ENCODE results near the gene PLSCR3.
"Not testable (repeated sequence)": the region's sequence is repeated elsewhere in the genome, so short reads cannot be mapped to it uniquely, and the experiment has no call there.

PLSCR3 gene

GRCh38 chr17:7379134-7379533, 15.2 kb downstream of the PLSCR3 start:
- no peak for DNase-seq

GRCh38 chr17:7374353-7374752, 20.0 kb downstream of the PLSCR3 start:
- no peak for DNase-seq

GRCh38 chr17:7370853-7371252, 23.5 kb downstream of the PLSCR3 start:
- DNase-seq = no peak

DNA sequence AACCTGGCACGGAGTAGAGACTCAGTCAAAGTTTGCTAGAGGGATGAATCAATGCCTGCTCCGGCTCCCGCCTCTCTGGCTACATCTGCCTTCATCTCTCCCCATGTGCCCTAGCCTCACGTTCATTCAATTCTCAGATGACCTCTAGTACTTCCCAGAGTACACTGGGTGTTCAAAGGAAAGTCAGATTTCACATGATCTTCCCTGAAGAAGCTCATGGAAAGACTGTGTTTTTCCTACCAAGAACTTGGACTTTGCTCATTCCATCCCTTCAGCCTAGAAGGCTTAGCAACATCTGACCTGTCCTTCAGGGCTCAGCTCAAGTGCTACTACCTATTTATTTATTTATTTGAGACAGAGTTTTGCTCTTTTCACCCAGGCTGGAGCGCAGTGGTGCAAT, 24.5 kb downstream of the PLSCR3 start:
- no peak for DNase-seq

GRCh38 chr17:7368599-7368994, 25.7 kb downstream of the PLSCR3 start:
- not testable (repeated sequence) for DNase-seq

DNA sequence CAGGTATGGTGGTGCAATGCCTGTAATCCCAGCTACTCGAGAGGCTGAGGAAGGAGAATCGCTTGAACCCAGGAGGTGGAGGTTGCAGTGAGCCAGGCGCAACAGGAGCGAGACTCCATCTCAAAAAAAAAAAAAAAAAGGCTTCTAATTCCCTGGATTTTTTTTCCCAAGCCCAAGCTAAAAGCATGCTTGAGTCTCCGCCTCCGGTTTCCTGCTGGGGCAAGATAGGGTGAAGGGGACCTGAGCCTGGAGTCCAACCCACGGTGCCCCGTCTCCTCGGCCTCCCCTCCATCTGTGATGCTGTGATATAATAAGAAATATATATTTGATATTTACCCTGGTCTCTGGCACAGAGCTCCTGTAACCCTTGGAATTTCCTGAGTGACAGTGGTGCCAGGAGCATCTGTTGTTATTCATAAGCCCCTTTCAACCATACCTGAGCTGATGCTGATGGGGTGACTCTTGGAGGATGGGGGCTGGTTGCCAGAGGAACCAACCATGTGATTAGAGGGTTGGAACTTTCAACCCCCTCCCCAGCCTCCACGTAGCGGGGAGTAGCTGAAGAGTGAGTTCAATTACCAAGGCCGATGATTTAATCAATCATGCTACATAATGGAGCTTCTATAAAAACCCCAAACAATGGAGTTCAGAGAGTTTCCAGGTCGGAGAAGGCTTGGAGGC, 26.3 kb downstream of the PLSCR3 start:
- no peak for DNase-seq

GRCh38 chr17:7367083-7367482, 27.2 kb downstream of the PLSCR3 start:
- no peak for DNase-seq

DNA sequence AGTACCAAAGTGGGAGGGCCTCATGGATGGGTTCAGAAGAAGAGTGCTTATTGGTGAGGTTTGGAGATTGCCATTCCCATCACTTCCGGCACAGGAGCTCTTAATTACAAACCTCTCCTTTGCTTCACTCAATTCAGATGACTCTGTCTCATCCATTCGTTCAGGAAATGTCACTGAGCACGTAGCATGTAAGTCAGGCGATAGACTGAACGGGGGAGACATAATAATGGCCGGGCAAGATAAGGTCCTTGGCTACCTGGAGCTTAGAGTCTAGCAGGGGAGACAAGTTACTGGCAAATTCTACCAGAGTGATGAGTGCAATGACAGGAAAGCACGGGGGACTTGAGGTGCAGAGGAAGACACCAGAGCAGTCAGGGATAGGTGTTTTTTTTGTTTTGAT, 28.4 kb downstream of the PLSCR3 start:
- not testable (repeated sequence) for DNase-seq

DNA sequence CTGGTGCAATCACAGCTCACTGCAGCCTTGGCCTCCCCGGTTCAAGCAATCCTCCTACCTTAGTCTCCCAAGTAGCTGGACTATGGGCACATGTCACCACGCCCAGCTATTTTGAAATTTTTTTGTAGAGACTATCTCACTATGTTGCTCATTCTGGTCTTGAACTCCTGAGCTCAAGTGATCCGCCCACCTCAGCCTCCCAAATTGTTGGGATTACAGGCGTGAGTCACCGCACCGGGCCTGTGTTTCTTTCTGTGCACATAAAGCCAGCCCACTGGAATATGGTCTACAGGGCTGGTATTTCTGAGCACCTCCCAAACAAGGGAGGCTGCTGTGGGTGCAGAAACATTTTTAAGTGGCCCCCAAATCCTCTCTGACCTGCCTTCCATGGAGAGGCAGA, 31.0 kb downstream of the PLSCR3 start:
- no peak for DNase-seq

GRCh38 chr17:7361906-7362305, 32.4 kb downstream of the PLSCR3 start:
- no peak for DNase-seq

DNA sequence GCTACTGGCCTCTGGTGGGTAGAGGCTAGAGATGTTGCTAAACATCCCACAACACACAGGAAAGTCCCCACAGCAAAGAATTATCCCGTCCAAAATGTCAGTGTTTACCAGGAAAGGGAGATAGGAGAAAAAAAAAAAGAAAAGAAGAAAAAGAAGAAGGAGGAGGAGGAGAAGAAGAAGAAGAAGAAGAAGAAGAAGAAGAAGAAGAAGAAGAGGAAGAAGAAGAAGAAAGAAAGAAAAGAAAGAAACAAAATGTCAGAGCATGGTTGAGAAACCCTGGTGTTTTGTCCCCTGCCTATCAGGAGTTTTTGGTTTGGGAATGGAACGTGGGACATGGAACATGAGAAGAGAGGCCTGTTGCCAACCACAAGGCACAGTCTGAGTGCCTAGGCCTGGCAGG, 36.9 kb downstream of the PLSCR3 start:
- no peak for DNase-seq

DNA sequence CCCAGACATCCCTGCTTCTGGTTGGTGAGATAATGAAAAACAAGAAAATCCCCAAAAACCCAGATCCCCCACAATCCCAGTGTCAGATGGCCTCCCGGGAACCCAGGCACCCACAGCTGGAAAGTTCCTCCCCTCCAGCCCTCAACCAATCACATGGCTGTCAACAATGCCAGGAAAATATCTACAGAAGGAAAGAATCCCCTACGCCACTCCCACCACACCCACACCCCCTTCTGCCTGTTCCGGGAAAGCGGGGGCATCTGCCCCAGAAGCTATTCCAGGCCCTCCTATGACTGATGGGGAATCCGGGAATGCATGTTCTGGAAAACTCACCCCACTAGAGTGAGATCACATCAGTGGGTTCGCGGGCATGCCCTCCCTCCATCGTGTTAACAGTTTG, 37.6 kb downstream of the PLSCR3 start:
- no peak for DNase-seq

DNA sequence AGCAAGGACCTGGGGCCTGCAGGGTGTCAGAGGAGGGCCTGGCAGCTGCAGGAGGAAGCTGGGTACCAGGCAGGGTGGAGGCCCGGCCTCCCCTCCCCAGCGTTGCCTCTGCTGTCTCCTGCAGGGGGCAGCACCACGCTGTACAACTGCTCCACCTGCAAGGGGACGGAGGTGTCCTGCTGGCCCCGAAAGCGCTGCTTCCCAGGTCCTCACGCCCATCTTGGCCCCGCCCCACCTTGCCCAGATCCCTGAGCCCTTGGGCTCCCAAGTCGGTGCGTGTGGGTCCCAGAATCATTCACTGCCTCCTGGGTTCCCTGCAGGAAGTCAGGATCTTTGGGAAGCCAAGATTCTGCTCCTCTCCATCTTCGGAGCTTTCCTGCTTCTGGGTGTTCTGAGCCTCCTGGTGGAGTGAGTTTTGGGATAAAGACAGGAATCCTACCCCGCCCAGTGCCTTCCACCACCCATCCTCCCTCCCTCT, 38.2 kb downstream of the PLSCR3 start:
- peak; percentile 86 for DNase-seq

DNA sequence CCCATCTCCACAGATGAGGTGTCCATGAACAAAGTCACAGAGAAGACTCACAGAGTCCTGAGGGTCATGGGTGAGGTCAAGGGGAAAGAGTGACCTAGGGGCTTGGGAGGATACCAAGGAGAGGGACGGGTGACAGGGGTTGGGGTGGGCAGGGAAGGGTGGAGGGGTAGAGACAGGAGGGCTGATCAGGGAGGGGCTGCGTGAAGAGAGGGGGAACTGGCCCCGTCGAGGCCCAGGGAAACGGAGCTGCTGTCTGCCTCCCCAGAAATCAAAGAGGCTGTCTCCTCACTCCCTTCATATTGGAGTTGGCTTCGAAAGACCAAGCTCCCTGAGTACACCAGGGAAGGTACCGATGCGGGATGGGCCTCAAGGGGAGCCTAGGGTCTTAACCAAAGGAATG, 38.8 kb downstream of the PLSCR3 start:
- no peak for DNase-seq

GRCh38 chr17:7355053-7355452, 39.3 kb downstream of the PLSCR3 start, which contains the start of gene TMEM95:
Gene TMEM95, plus strand, starts transcription at chr17:7355156. Its CDS starts 49 bp downstream, at chr17:7355205.
- DNase-seq = peak; percentile 39

GRCh38 chr17:7354262-7354843, 40.0 kb downstream of the PLSCR3 start:
- DNase-seq = peak; percentile 55

DNA sequence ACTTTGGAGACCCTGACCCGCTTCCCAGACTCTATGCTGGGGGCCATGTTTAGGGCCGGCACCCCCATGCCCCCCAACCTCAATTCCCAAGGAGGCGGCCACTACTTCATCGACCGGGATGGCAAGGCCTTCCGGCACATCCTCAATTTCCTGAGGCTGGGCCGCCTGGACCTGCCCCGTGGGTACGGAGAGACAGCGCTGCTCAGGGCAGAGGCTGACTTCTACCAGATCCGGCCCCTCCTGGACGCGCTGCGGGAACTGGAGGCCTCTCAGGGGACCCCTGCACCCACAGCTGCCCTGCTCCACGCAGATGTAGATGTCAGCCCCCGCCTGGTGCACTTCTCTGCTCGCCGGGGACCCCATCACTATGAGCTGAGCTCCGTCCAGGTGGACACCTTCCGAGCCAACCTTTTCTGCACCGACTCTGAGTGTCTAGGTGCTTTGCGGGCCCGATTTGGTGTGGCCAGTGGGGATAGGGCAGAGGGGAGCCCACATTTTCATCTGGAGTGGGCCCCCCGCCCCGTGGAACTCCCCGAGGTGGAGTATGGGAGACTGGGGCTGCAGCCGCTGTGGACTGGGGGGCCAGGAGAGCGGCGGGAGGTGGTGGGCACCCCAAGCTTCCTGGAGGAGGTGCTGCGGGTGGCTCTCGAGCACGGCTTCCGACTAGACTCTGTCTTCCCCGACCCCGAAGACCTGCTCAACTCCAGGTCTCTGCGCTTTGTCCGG, 41.3 kb downstream of the PLSCR3 start:
- DNase-seq = no peak

DNA sequence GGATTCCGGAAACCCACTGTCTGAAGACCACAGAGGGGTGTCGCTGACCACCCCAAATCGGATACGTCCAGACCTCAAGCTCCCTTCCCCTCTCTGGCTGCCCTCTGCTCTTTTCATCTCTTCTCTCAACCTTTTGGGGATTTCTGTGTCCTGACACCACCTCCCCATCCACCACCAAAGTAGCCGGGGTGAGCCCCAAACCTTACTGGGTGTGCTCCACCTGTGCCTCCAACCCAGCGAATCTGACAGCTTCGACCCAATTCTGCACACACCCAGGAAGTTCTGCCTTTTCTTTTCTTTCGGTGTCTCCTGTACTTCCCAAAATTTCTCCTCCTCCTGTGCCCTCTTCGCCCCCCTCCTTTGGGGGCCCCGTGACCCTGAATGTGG, 41.8 kb downstream of the PLSCR3 start:
- no peak for DNase-seq

- DNase-seq = peak; percentile 94
Measured at GRCh38 chr17:7351665-7352502, 42.4 kb downstream of the PLSCR3 start, which contains the start of gene KCTD11. Gene KCTD11, plus strand, starts transcription at chr17:7352162.

DNA sequence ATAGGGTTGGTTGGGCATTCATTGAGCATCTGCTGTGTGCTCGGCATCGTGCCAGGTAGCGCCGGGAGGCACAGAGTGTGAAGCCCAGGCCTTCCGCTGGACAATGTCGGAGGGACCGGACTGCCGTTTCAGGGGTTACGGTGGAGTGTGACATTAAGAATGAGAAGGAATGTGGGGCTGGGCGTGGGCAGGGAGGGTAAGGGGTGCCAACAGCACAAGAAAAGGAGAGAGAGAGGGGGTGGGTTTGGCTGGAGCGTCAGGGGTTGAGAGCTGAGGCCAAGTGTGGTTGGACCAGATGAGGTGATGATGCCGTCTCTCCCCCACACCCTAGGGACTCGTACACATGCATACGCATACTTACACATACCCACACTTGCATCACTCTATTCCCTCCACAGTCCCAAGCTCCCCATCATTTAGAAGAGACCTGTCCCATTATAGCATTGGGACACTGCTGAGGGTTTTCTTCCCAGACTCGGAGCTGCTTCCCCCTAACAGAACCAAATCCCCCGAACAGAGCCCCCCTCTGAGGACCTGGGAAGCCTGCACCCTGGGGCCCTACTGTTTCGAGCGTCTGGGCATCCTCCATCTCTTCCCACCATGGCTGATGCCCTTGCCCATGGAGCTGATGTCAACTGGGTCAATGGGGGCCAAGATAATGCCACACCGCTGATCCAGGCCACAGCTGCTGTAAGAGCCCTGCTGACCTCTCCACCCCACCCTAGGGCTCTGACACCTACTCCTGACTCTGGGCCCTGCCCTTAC, 45.7 kb downstream of the PLSCR3 start:
- no peak for DNase-seq

- DNase-seq = no peak
Measured at GRCh38 chr17:7347630-7348477, 46.5 kb downstream of the PLSCR3 start.
